AG04449 (cell line): Measurements from ENCODE around the gene DUSP23.

Source experiments
- CTCF ChIA-PET: fragments of 350-600 bp; formaldehyde crosslinking; extraction: SDS; loops from one replicate; lab custom pipeline; 2021; ENCODE audit warnings: antibody characterized with exemption; lab: Yijun Ruan, JAX
- POLR2A ChIA-PET: fragments of 400-600, 350-600 bp; formaldehyde crosslinking; extraction: SDS; loops from one replicate; lab custom pipeline; 2020; ENCODE audit warnings: antibody characterized with exemption, inconsistent platforms; lab: Yijun Ruan, JAX
- DNase-seq: peaks from one replicate; pipeline ENCODE4 v3.0.0-alpha.2; 2010; ENCODE audit warnings: low read depth, low spot score
- H3K4me3 ChIP-seq: 2 replicates; pipeline ENCODE4 v1.5.1; 2011; ENCODE audit warnings: low read depth, mild to moderate bottlenecking, control low read depth, low read length
- TF ChIP-seq, protein P1 (sequence below): IDR thresholded peaks from one replicate; pipeline ENCODE4 v1.5.1; 2011; ENCODE audit warnings: mild to moderate bottlenecking, moderate library complexity, low read length, control low read depth, inconsistent platforms; ENCODE audit not compliant: insufficient read depth; ENCODE audit errors: missing control alignments

Gene DUSP23

DNA sequence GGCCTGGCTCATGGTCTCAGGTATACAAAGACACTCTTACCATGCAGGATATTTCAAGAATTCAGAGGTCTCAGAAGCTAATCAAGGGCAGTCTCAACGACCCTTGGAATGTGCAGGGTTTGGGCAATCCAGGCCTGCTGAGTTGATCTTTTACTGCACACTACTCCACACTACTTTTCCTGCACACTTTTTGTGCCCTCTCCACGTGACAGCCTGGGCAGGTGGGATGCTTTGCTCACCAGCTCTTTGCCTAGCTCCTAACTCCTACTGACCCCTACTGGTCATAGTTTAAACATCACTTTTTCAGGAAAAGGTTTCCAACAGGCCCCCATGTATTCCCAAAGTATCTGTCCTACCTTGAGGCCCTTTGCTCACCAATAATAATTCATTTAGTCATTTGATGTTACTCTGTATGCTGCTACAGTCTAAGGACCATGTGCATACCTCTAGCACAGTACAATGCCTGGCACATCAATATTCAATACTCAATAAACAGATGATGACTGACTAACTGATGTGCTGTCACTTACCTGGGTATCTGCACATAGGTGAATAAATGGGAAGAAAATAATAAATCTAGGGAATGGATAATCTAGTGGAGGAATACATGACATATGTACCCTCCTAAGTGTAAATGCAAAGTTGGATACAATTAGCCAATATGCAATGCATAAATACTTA lies 9.6 kb downstream of the DUSP23 start:
- CTCF ChIA-PET: interaction anchor here (0.6 to 10.7 kb wide), 10 partner anchors 8 to 606 kb away, joined by 3 to 201 read pairs (median 6); partner anchors contain the start of genes DUSP23 and FCRL6

DNA sequence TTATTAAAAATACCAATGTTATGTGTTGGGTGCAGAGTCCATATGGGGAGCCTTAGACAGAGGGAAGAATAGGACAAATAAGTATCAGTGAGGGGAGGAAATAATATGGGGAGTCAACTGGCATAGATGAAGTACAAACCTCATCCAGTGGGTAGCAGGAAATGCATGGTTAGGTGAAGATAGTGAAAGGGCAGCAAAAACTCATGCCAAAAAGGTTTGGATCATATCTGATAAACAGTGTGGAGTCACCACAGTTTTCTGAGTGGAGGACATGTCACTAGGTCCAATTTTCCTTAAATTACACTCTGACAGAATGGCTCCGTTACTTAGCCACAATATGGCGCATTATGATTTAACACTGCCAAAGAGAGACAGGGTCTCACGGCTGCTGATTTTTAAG lies 10.3 kb downstream of the DUSP23 start:
- DNase-seq: no peak
- TF ChIP-seq, protein P1, sequence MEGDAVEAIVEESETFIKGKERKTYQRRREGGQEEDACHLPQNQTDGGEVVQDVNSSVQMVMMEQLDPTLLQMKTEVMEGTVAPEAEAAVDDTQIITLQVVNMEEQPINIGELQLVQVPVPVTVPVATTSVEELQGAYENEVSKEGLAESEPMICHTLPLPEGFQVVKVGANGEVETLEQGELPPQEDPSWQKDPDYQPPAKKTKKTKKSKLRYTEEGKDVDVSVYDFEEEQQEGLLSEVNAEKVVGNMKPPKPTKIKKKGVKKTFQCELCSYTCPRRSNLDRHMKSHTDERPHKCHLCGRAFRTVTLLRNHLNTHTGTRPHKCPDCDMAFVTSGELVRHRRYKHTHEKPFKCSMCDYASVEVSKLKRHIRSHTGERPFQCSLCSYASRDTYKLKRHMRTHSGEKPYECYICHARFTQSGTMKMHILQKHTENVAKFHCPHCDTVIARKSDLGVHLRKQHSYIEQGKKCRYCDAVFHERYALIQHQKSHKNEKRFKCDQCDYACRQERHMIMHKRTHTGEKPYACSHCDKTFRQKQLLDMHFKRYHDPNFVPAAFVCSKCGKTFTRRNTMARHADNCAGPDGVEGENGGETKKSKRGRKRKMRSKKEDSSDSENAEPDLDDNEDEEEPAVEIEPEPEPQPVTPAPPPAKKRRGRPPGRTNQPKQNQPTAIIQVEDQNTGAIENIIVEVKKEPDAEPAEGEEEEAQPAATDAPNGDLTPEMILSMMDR: no peak
- no peak overlapping the region for H3K4me3 ChIP-seq
- ChIA-PET CTCF (interaction anchor here (16.5 kb wide), 1 partner anchor 100 kb away, joined by 1007 read pairs; no protein-coding TSS in a partner anchor), POLR2A (no interaction called here)

More for the DNA sequence above, 9.6 kb downstream of the DUSP23 start:
- POLR2A ChIA-PET: no interaction called here
- DNase-seq: no peak
- TF ChIP-seq, protein P1: peak; percentile 31
- H3K4me3 ChIP-seq: no peak overlapping the region

DNA sequence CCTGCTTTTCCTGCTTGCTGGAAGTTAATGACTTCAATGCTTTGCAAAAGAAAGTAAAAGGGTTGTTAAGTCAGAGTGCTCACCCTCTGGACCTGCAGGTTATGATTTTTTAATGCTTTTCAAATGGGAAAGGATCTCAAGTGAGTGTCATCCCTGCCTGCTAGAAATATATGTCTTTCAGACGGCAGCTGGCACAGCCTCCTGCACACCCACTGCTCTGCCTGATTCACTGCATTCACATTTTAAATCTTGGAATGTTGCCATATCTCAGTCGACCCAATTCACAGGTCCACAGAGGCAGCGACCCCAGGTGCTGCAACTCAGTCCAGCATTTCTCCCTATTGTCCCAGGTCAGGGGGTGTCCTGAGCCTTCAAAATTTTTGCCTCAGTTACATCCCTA lies 10.7 kb downstream of the DUSP23 start:
- no peak for DNase-seq
- H3K4me3 ChIP-seq: no peak overlapping the region
- POLR2A ChIA-PET: no interaction called here
- CTCF ChIA-PET: interaction anchor here (1.0 to 16.5 kb wide), 2 partner anchors 29 to 100 kb away, joined by 3 to 1007 read pairs; no protein-coding TSS in a partner anchor
- TF ChIP-seq, protein P1: no peak

DNA sequence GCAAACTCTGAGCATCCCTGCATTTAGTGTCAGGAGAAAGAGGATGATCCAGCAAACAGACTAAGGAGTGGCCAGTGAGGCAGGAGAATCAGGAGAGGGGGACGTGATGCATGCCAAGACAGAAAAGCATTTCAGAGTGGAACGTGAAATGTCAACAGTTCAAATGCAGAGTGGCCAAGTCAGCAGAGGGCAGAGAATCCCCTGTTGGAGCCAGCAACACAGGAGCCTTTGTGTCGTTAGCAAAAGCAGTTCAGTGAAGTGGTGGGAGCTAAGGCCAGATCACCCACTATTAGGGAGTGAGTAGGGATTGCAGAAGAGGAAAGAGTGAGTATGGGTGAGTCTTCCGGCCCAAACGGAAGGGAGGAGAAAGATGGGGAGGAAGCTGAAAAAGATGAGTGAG lies 14.8 kb downstream of the DUSP23 start:
- no peak for DNase-seq
- ChIA-PET POLR2A (no interaction called here), CTCF (interaction anchor here (0.9 to 19.7 kb wide), 5 partner anchors 7 to 96 kb away, joined by 3 to 1007 read pairs (median 143); partner anchors contain the start of gene SLAMF8)
- TF ChIP-seq, protein P1: no peak
- no peak overlapping the region for H3K4me3 ChIP-seq

DNA sequence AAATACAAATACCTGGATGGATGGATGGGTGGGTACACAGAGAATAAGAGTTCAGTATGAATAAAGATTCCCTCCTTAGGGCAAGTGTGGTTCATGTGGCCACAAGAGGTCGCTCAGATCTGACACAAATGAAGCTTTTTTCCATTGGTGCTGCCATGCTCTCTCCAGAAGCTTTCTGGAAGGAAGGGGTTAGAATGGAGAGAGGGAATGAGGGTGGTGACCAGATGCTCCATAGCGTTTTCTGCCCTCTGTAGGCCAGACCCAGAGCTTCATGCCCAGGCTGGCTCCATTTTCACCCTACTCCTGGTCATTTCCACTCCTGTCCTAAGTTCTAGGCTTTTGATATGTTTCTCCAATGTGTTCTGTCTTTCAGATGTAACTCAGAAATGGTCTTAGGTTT lies 18.1 kb downstream of the DUSP23 start:
- POLR2A ChIA-PET: interaction anchor here (0.5 to 0.9 kb wide), 3 partner anchors 70 to 92 kb away, joined by 3 read pairs; no protein-coding TSS in a partner anchor
- CTCF ChIA-PET: interaction anchor here (0.6 to 19.7 kb wide), 43 partner anchors 9 to 666 kb away, joined by 3 to 1007 read pairs (median 8); partner anchors contain the start of genes CFAP45, DUSP23, SLAMF8 and SLAMF9

More for the DNA sequence above, 18.1 kb downstream of the DUSP23 start:
- TF ChIP-seq, protein P1: peak; percentile 55
- no peak for DNase-seq
- no peak overlapping the region for H3K4me3 ChIP-seq
